ENCODE data around the gene CRYBG3. TPM values are rescaled to one million over a fixed set of nuclear protein-coding genes. Genes with fewer than 3 reads are reported as not detected.
A peak's percentile ranks its signal among the peaks of the same experiment; 100 is the strongest.

CRYBG3 gene
- total and polyA plus RNA-seq, 2 donors from 2014 or later = 3.1 to 20.7 TPM

GRCh38 chr3:97916576-97916975 lies 94.8 kb downstream of the CRYBG3 start:
- H3K9ac ChIP-seq (ENCODE audit: low read length in 3 of 3) = no peak overlapping the region
- H3K27ac ChIP-seq (ENCODE audit: low read depth in 2 of 2, low read length in 2 of 2) = no peak overlapping the region
- no peak for TF ChIP-seq CTCF (IDR thresholded peaks at IDR 0.05; ENCODE audit: borderline replicate concordance, extremely low read depth, insufficient read depth)
- intact Hi-C loops (cut with DNase I) = no loop called here
- H3K27me3 ChIP-seq (ENCODE audit: control insufficient read depth, insufficient read depth, low read length) = no peaks in the 10 kb centered on the region
- no peaks in the 10 kb centered on the region for H3K9me3 ChIP-seq (ENCODE audit: control insufficient read depth in 2 of 3, insufficient read depth in 1 of 3, low read length in 3 of 3)
- H3K4me3 ChIP-seq (ENCODE audit: low read length in 3 of 3) = no peak overlapping the region
- FAIRE-seq = no peak
- no peaks in the 10 kb centered on the region for H3K4me1 ChIP-seq (ENCODE audit: control insufficient read depth in 2 of 3, insufficient read depth in 2 of 3, low read depth in 1 of 3, low read length in 3 of 3)
- no peak for DNase-seq
- H3K36me3 ChIP-seq (ENCODE audit: control insufficient read depth in 2 of 3, insufficient read depth in 3 of 3, low read length in 3 of 3) = peaks cover 0 to 6% (median 0%) of the 10 kb centered on the region in 3 donors

GRCh38 chr3:97917813-97918536 lies 96.2 kb downstream of the CRYBG3 start:
- H3K36me3 ChIP-seq (ENCODE audit: control insufficient read depth in 2 of 3, insufficient read depth in 3 of 3, low read length in 3 of 3) = peaks cover 0 to 6% (median 0%) of the 10 kb centered on the region in 3 donors
- H3K27me3 ChIP-seq (ENCODE audit: control insufficient read depth, insufficient read depth, low read length) = no peaks in the 10 kb centered on the region
- FAIRE-seq (peak; percentile 50), DNase-seq (no peak)
- H3K4me3 ChIP-seq (ENCODE audit: low read length in 3 of 3) = no peak overlapping the region
- intact Hi-C loops (cut with DNase I) = no loop called here
- H3K9me3 ChIP-seq (ENCODE audit: control insufficient read depth in 2 of 3, insufficient read depth in 1 of 3, low read length in 3 of 3) = no peaks in the 10 kb centered on the region
- H3K4me1 ChIP-seq (ENCODE audit: control insufficient read depth in 2 of 3, insufficient read depth in 2 of 3, low read depth in 1 of 3, low read length in 3 of 3) = no peaks in the 10 kb centered on the region
- H3K9ac ChIP-seq (ENCODE audit: low read length in 3 of 3) = no peak overlapping the region
- no peak overlapping the region for H3K27ac ChIP-seq (ENCODE audit: low read depth in 2 of 2, low read length in 2 of 2)
- TF ChIP-seq CTCF (IDR thresholded peaks at IDR 0.05; ENCODE audit: borderline replicate concordance, extremely low read depth, insufficient read depth) = no peak

GRCh38 chr3:97927704-97928103 lies 105.9 kb downstream of the CRYBG3 start:
- DNase-seq (no peak), FAIRE-seq (no peak)
- Histone ChIP-seq H3K27me3 (ENCODE audit: control insufficient read depth, insufficient read depth, low read length) (no peaks in the 10 kb centered on the region), H3K36me3 (ENCODE audit: control insufficient read depth in 2 of 3, insufficient read depth in 3 of 3, low read length in 3 of 3) (no peaks in the 10 kb centered on the region), H3K9me3 (ENCODE audit: control insufficient read depth in 2 of 3, insufficient read depth in 1 of 3, low read length in 3 of 3) (no peaks in the 10 kb centered on the region), H3K27ac (ENCODE audit: low read depth in 2 of 2, low read length in 2 of 2) (no peak overlapping the region), H3K4me3 (ENCODE audit: low read length in 3 of 3) (no peak overlapping the region), H3K9ac (ENCODE audit: low read length in 3 of 3) (no peak overlapping the region), H3K4me1 (ENCODE audit: control insufficient read depth in 2 of 3, insufficient read depth in 2 of 3, low read depth in 1 of 3, low read length in 3 of 3) (no peaks in the 10 kb centered on the region)
- no peak for TF ChIP-seq CTCF (IDR thresholded peaks at IDR 0.05; ENCODE audit: borderline replicate concordance, extremely low read depth, insufficient read depth)
- intact Hi-C loops (cut with DNase I) = no loop called here

Data from kidney (tissue), 14 donors.